H1 (cell line): Measurements from ENCODE around the gene PLAC9. TPM values are rescaled to one million over a fixed set of nuclear protein-coding genes. Genes with fewer than 3 reads are reported as not detected.
A peak's percentile ranks its signal among the peaks of the same experiment; 100 is the strongest.

ENCODE experiments used
- CTCF ChIA-PET: fragments of 300-600 bp; sonication (Branson Sonifier 250); formaldehyde crosslinking; loops from one replicate; lab custom pipeline; 2021; ENCODE audit not compliant: partially characterized antibody; lab: Charles Lee
- POLR2A ChIA-PET: fragments of 300-600 bp; sonication (Branson Sonifier 250); formaldehyde crosslinking; loops from one replicate; lab custom pipeline; 2021; ENCODE audit warnings: inconsistent platforms; ENCODE audit not compliant: partially characterized antibody; lab: Charles Lee
- DNase-seq, 2 experiments: peaks; one replicate each; pipeline versions ENCODE4 v3.0.0 to v3.0.0-alpha.2; 2010 to 2022; ENCODE audit warnings: low spot score in 2 of 2, low read depth in 1 of 2, mixed read lengths in 1 of 2
- FAIRE-seq: peaks from 2 replicates; lab custom pipeline; 2011; peaks lifted over from hg19 to GRCh38; lab: Jason Lieb, UNC
- H2AFZ ChIP-seq: 2 replicates; pipeline ENCODE4 v1.8.1; 2012; ENCODE audit warnings: low read length, inconsistent platforms
- H2AK5ac ChIP-seq: 2 replicates; pipeline ENCODE4 v1.6.1; 2013; ENCODE audit warnings: low read depth, low read length
- H2BK120ac ChIP-seq: replicated peaks from 2 replicates; pipeline ENCODE3; 2013; ENCODE audit warnings: low read depth, low read length, inconsistent platforms
- H2BK12ac ChIP-seq: 2 replicates; pipeline ENCODE4 v1.6.1; 2013; ENCODE audit warnings: low read depth, low read length
- H2BK15ac ChIP-seq: 2 replicates; pipeline ENCODE4 v1.6.1; 2013; ENCODE audit warnings: low read length
- H2BK20ac ChIP-seq: 2 replicates; pipeline ENCODE4 v1.6.1; 2013; ENCODE audit warnings: low read length
- H2BK5ac ChIP-seq: 2 replicates; pipeline ENCODE4 v1.6.1; 2013; ENCODE audit warnings: low read depth, low read length
- H3K14ac ChIP-seq: 2 replicates; pipeline ENCODE4 v1.6.1; 2013; ENCODE audit warnings: inconsistent platforms; ENCODE audit not compliant: insufficient read length
- H3K18ac ChIP-seq: 2 replicates; pipeline ENCODE4 v1.6.1; 2013; ENCODE audit warnings: low read length; ENCODE audit errors: extremely low read depth
- H3K23ac ChIP-seq: 2 replicates; pipeline ENCODE4 v1.6.1; 2013; ENCODE audit warnings: inconsistent platforms; ENCODE audit not compliant: insufficient read length
- H3K23me2 ChIP-seq: 2 replicates; pipeline ENCODE4 v1.6.1; 2013; ENCODE audit warnings: low read depth, low read length
- H3K27ac ChIP-seq: 2 replicates; pipeline ENCODE4 v1.6.1; 2011; ENCODE audit warnings: low read depth, low read length, inconsistent platforms
- H3K27me3 ChIP-seq, 4 experiments: replicated peaks in 1 of 4; 1 replicate in 1 of 4; 2 replicates in 3 of 4; pipeline versions ENCODE4 v1.6.1 to v1.8.1; 2011 to 2013; ENCODE audit warnings: low read length in 3 of 4, mild to moderate bottlenecking in 3 of 4, inconsistent platforms in 2 of 4, mixed read lengths in 2 of 4, moderate library complexity in 1 of 4; ENCODE audit not compliant: control insufficient read depth in 3 of 4, insufficient read depth in 3 of 4; ENCODE audit errors: extremely low read depth in 1 of 4
- H3K36me3 ChIP-seq, 4 experiments: 2 replicates each; pipeline versions ENCODE4 v1.6.1 to v1.8.1; 2011 to 2013; ENCODE audit warnings: mild to moderate bottlenecking in 4 of 4, low read length in 3 of 4, moderate library complexity in 2 of 4, control low read depth in 1 of 4, inconsistent platforms in 1 of 4; ENCODE audit not compliant: insufficient read depth in 4 of 4, control insufficient read depth in 2 of 4
- H3K4ac ChIP-seq: replicated peaks from 2 replicates; pipeline ENCODE3; 2013; ENCODE audit warnings: low read length, low read depth, mixed read lengths, inconsistent platforms; ENCODE audit not compliant: insufficient read length
- H3K4me1 ChIP-seq, 4 experiments: replicated peaks in 1 of 4; 1 replicate in 1 of 4; 2 replicates in 3 of 4; pipeline versions ENCODE4 v1.6.1 to v1.8.1; 2011 to 2013; ENCODE audit warnings: low read length in 3 of 4, inconsistent platforms in 2 of 4, mixed read lengths in 1 of 4; ENCODE audit not compliant: insufficient read depth in 4 of 4, control insufficient read depth in 3 of 4
- H3K4me2 ChIP-seq, 2 experiments: 2 replicates each; pipeline versions ENCODE4 v1.6.1 to v1.8.1; 2011 to 2013; ENCODE audit warnings: low read depth in 2 of 2, low read length in 2 of 2, control low read depth in 1 of 2, inconsistent platforms in 1 of 2, mild to moderate bottlenecking in 1 of 2; ENCODE audit not compliant: insufficient read depth in 1 of 2
- H3K4me3 ChIP-seq, 4 experiments: fragments of 200-600, 300-600 bp in 1 of 4; sonication (generic), shearing (Covaris generic), sonication (Bioruptor Twin) in 1 of 4; 2 replicates each; pipeline versions ENCODE4 v1.5.1 to v1.8.1; 2011 to 2016; ENCODE audit warnings: low read length in 4 of 4, low read depth in 3 of 4, control low read depth in 2 of 4, inconsistent platforms in 2 of 4, mild to moderate bottlenecking in 2 of 4, mixed read lengths in 1 of 4, moderate library complexity in 1 of 4; ENCODE audit not compliant: insufficient read depth in 2 of 4; ENCODE audit errors: extremely low read depth in 1 of 4
- H3K56ac ChIP-seq: replicated peaks from 2 replicates; pipeline ENCODE3; 2013; ENCODE audit warnings: low read depth, mild to moderate bottlenecking, mixed read lengths, low read length, inconsistent platforms; ENCODE audit not compliant: insufficient read length
- H3K79me1 ChIP-seq: 2 replicates; pipeline ENCODE4 v1.6.1; 2013; ENCODE audit warnings: low read depth, low read length, control low read depth
- H3K79me2 ChIP-seq, 2 experiments: 2 replicates each; pipeline versions ENCODE4 v1.6.1 to v1.8.1; 2012 to 2013; ENCODE audit warnings: low read length in 2 of 2, mild to moderate bottlenecking in 2 of 2, inconsistent platforms in 1 of 2; ENCODE audit not compliant: insufficient read depth in 2 of 2, control insufficient read depth in 1 of 2
- H3K9ac ChIP-seq, 4 experiments: replicated peaks in 1 of 4; 1 replicate in 1 of 4; 2 replicates in 3 of 4; pipeline versions ENCODE4 v1.6.1 to v1.8.1; 2011 to 2013; ENCODE audit warnings: low read depth in 3 of 4, low read length in 3 of 4, control low read depth in 2 of 4, mild to moderate bottlenecking in 2 of 4, moderate library complexity in 2 of 4, inconsistent platforms in 1 of 4; ENCODE audit errors: extremely low read depth in 1 of 4
- H3K9me3 ChIP-seq, 2 experiments: 2 replicates each; pipeline versions ENCODE4 v1.6.1 to v1.8.1; 2012 to 2013; ENCODE audit warnings: mild to moderate bottlenecking in 2 of 2, moderate library complexity in 2 of 2, control low read depth in 1 of 2, inconsistent platforms in 1 of 2, low read depth in 1 of 2, low read length in 1 of 2, mixed read lengths in 1 of 2; ENCODE audit not compliant: insufficient read depth in 2 of 2
- H4K20me1 ChIP-seq, 2 experiments: replicated peaks in 1 of 2; 2 replicates each; pipeline versions ENCODE3 to v1.8.1; 2011 to 2013; ENCODE audit warnings: inconsistent platforms in 2 of 2, low read length in 2 of 2, mild to moderate bottlenecking in 1 of 2; ENCODE audit not compliant: insufficient read depth in 2 of 2, control insufficient read depth in 1 of 2
- H4K5ac ChIP-seq: 2 replicates; pipeline ENCODE4 v1.6.1; 2013; ENCODE audit warnings: low read length, low read depth, mixed read lengths, inconsistent platforms; ENCODE audit not compliant: insufficient read length
- H4K8ac ChIP-seq: 2 replicates; pipeline ENCODE4 v1.8.0; 2013; ENCODE audit warnings: mild to moderate bottlenecking, moderate library complexity, low read length, inconsistent platforms; ENCODE audit not compliant: insufficient read depth; ENCODE audit errors: extremely low read depth
- H4K91ac ChIP-seq: replicated peaks from 2 replicates; pipeline ENCODE3; 2013; ENCODE audit warnings: low read length, mixed read lengths, inconsistent platforms; ENCODE audit not compliant: insufficient read length
- ATF3 ChIP-seq: IDR thresholded peaks from 2 replicates; pipeline ENCODE4 v1.6.1; 2011; ENCODE audit warnings: low read depth, mild to moderate bottlenecking, low read length; ENCODE audit not compliant: insufficient read depth
- BCL11A ChIP-seq, 2 experiments: IDR thresholded peaks; one replicate each; pipeline ENCODE4 v1.6.1; 2011; ENCODE audit warnings: low read depth in 2 of 2, low read length in 2 of 2, mild to moderate bottlenecking in 2 of 2
- CHD1 ChIP-seq: IDR thresholded peaks from 2 replicates; pipeline ENCODE4 v1.6.1; 2012; ENCODE audit warnings: low read depth, low read length, improper control_type of control experiment
- CREB1 ChIP-seq: IDR thresholded peaks from 2 replicates; pipeline ENCODE4 v1.6.1; 2012; ENCODE audit warnings: inconsistent platforms
- EP300 ChIP-seq, 2 experiments: IDR thresholded peaks; 1 replicate in 1 of 2; 2 replicates in 1 of 2; pipeline ENCODE4 v1.6.1; 2011 to 2012; ENCODE audit warnings: low read depth in 2 of 2, low read length in 2 of 2, mild to moderate bottlenecking in 2 of 2, borderline replicate concordance in 1 of 2, inconsistent platforms in 1 of 2, moderate library complexity in 1 of 2
- FOSL1 ChIP-seq: IDR thresholded peaks from 2 replicates; pipeline ENCODE4 v1.6.1; 2011; ENCODE audit warnings: mild to moderate bottlenecking, low read depth, low read length, moderate library complexity; ENCODE audit not compliant: insufficient read depth
- GABPA ChIP-seq: IDR thresholded peaks from 2 replicates; pipeline ENCODE4 v1.6.1; 2011; ENCODE audit warnings: mild to moderate bottlenecking, low read length, moderate library complexity, borderline replicate concordance; ENCODE audit not compliant: insufficient read depth
- HDAC6 ChIP-seq: IDR thresholded peaks from one replicate; pipeline ENCODE4 v1.7.1; 2012; ENCODE audit warnings: low read depth, mild to moderate bottlenecking, inconsistent platforms, low read length, moderate library complexity
- POLR2AphosphoS5 ChIP-seq: IDR thresholded peaks from 2 replicates; pipeline ENCODE4 v1.6.1; 2011; ENCODE audit warnings: low read depth, low read length
- RBBP5 ChIP-seq: IDR thresholded peaks from 2 replicates; pipeline ENCODE4 v1.7.1; 2012; ENCODE audit warnings: low read depth, mild to moderate bottlenecking, inconsistent platforms, low read length, moderate library complexity, borderline replicate concordance
- RFX5 ChIP-seq: IDR thresholded peaks from 2 replicates; pipeline ENCODE4 v1.6.1; 2011; ENCODE audit warnings: low read depth, low read length, improper control_type of control experiment, borderline replicate concordance
- RXRA ChIP-seq: IDR thresholded peaks from 2 replicates; pipeline ENCODE4 v1.6.1; 2011; ENCODE audit warnings: low read depth, mild to moderate bottlenecking, low read length, moderate library complexity; ENCODE audit not compliant: insufficient read depth
- SIX5 ChIP-seq: IDR thresholded peaks from 2 replicates; pipeline ENCODE4 v1.6.1; 2011; ENCODE audit warnings: mild to moderate bottlenecking, low read depth, low read length
- SP4 ChIP-seq: IDR thresholded peaks from 2 replicates; pipeline ENCODE4 v1.6.1; 2012; ENCODE audit warnings: low read length, inconsistent platforms
- SRF ChIP-seq: IDR thresholded peaks from 2 replicates; pipeline ENCODE4 v1.6.1; 2011; ENCODE audit warnings: mild to moderate bottlenecking, low read depth, low read length, moderate library complexity
- WGBS, 2 experiments: shearing (Covaris generic) in 1 of 2; methylation state at CpG; one replicate each; pipeline versions ENCODE4 v1.1.6 to v1.1.7; 2013 to 2015; ENCODE audit warnings: low lambda C conversion rate in 2 of 2, mixed read lengths in 2 of 2, inconsistent platforms in 1 of 2, low coverage in 1 of 2, missing lambda C conversion rate in 1 of 2; ENCODE audit not compliant: insufficient replicate concordance in 2 of 2, insufficient coverage in 1 of 2, insufficient read length in 1 of 2; ENCODE audit errors: extremely low coverage in 1 of 2, missing lambda C conversion rate in 1 of 2; 5-methylcytosine and 5-hydroxymethylcytosine counted together
- polyA plus RNA-seq, 7 experiments: library from polyadenylated mRNA; depleted of rRNA in 3 of 7; stranded (reverse) in 5 of 7; unstranded in 2 of 7; fragments of >200 nt in 5 of 7; fragments of 200-250 nt in 2 of 7; gene quantifications; 1 replicate in 5 of 7; 2 replicates in 1 of 7; 4 replicates in 1 of 7; pipeline versions ENCODE4 v1.2.1 to v1.2.3, GENCODE V29; 2011 to 2013; ENCODE audit warnings: missing spikeins in 2 of 7, mixed read lengths in 2 of 7
- total RNA-seq: library from RNA; stranded (reverse); fragmentation: NEBNext Ultra II Directional; extraction: Animal tissue kit (Norgen Biotek cat#: 25700); gene quantifications from 2 replicates; pipeline ENCODE4 v1.2.1, GENCODE V29; 2021

Gene PLAC9
- total and polyA plus RNA-seq, 2 of the 8 experiments (the other 6 are each of a cell fraction or from before 2014, with no cell fraction given): 8.4 to 16.7 TPM

- Histone ChIP-seq H2BK120ac (no peak overlapping the region), H3K27ac (no peak overlapping the region), H3K27me3 (no peaks in the 10 kb centered on the region), H3K9me3 (no peaks in the 10 kb centered on the region), H3K4me3 (no peak overlapping the region), H4K5ac (no peak overlapping the region), H4K8ac (no peak overlapping the region), H2BK12ac (0 out of 2 replicates have a peak overlapping the region, but pooled peaks have one; percentile 3), H2AFZ (no peak overlapping the region), H3K4me1 (peaks cover 5 to 23% (median 16%) of the 10 kb centered on the region in 4 experiments; a peak in 6 of 7 replicates), H2BK5ac (no peak overlapping the region), H4K91ac (no peak overlapping the region), H3K23ac (no peak overlapping the region), H3K9ac (no peak overlapping the region), H3K36me3 (no peaks in the 10 kb centered on the region), H3K4me2 (no peak overlapping the region), H3K79me2 (no peaks in the 10 kb centered on the region), H3K18ac (no peak overlapping the region), H3K79me1 (no peaks in the 10 kb centered on the region), H2BK20ac (no peak overlapping the region), H2BK15ac (no peak overlapping the region), H3K4ac (no peak overlapping the region), H3K14ac (no peak overlapping the region), H4K20me1 (no peaks in the 10 kb centered on the region), H2AK5ac (no peak overlapping the region), H3K23me2 (no peaks in the 10 kb centered on the region), H3K56ac (no peak overlapping the region)
- POLR2A ChIA-PET: no interaction called here
- FAIRE-seq: no peak
- WGBS, 2 experiments: 94% methylated on average over 9 of the region's 9 CpGs; no CpG with 5 or more reads in 1 of the 2 experiments
- CTCF ChIA-PET: interaction anchor here (1.5 kb wide), 1 partner anchor 53 kb away, joined by 3 read pairs; no protein-coding TSS in a partner anchor
- DNase-seq: no peak
- no peak for TF ChIP-seq RBBP5
- TF ChIP-seq ATF3: no peak
- no peak for TF ChIP-seq BCL11A (IDR thresholded peaks at IDR 0.05; ENCODE audit: low read depth in 2 of 2, low read length in 2 of 2)
- TF ChIP-seq CHD1: no peak
- no peak for TF ChIP-seq SP4
- no peak for TF ChIP-seq EP300 (IDR thresholded peaks at IDR 0.05; ENCODE audit: borderline replicate concordance in 1 of 2, low read depth in 2 of 2, low read length in 2 of 2)
- TF ChIP-seq CREB1: no peak
- no peak for TF ChIP-seq GABPA
- no peak for TF ChIP-seq RFX5
- TF ChIP-seq SIX5: no peak
- TF ChIP-seq RXRA: no peak
- TF ChIP-seq SRF: no peak
- TF ChIP-seq FOSL1: no peak
- no peak for TF ChIP-seq POLR2AphosphoS5
- no peak for TF ChIP-seq HDAC6
These were observed 32.4 kb upstream of the PLAC9 start for GRCh38 chr10:80100116-80100515.
